Activated naive CD8-positive, alpha-beta T cell treated with anti-CD3 and anti-CD28 coated beads, Interleukin-2, amount 50 U/mL, for 24 hours (primary cell): ENCODE measurements around the gene BFSP2.

Experiments used
- ATAC-seq: fragments of 150-1000 bp; cut with Tn5 transposase; one replicate; pipeline ENCODE4 v1.10.0; 2021
- DNase-seq: peaks from one replicate; pipeline ENCODE4 v3.0.0; 2021
- H3K27ac Mint-ChIP-seq: one replicate; pipeline ENCODE4 v1.8.0; 2021; ENCODE audit warnings: mild to moderate bottlenecking, mixed read lengths
- H3K27me3 Mint-ChIP-seq: one replicate; pipeline ENCODE4 v1.8.0; 2021; ENCODE audit warnings: mixed read lengths
- H3K36me3 Mint-ChIP-seq: one replicate; pipeline ENCODE4 v1.8.0; 2021; ENCODE audit warnings: low read depth, mixed read lengths
- H3K4me1 Mint-ChIP-seq: one replicate; pipeline ENCODE4 v1.8.0; 2021; ENCODE audit warnings: mixed read lengths
- H3K4me3 Mint-ChIP-seq: one replicate; pipeline ENCODE4 v1.8.0; 2021; ENCODE audit warnings: mild to moderate bottlenecking, moderate library complexity, mixed read lengths
- H3K9me3 Mint-ChIP-seq: one replicate; pipeline ENCODE4 v1.8.0; 2021; ENCODE audit warnings: mixed read lengths

The BFSP2 gene

DNA sequence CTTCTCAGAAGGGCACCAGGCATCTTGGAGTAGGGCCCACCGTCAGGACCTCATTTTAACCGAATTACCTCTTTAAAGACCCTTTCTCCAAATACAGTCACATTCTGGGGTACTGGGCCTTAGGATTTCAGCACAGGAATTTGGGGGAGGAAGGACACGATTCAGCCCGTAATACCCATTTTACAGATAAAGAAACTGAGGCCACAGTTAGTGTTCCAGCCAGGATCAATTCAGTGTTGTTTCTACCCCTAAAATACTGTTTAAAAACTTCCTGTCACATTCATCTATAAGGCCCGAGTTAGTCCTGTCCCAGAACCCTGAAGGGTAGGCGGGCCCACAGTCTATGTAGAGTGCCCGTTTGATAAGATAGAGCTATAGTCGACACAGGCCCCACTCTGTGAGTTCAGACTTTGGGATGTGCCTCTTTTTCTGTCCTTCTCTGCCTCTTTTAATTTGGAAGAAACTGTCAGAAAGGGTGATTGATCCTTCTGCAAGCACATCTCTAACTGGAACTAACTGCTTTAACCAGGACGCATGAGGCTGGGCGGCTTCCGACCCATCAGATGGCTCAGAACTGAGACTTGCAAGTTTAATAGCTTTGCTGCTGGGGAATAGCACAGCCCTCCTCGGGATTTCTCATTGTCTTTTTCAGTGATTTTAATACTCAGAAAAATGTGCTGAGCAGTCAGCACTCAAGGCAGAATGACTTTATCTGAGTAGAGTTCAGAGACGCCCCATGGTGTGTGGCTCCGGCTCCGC, 19.5 kb downstream of the BFSP2 start:
- peaks cover 6% of the 10 kb centered on the region for H3K4me1 Mint-ChIP-seq
- no peak overlapping the region for H3K4me3 Mint-ChIP-seq
- no peak overlapping the region for H3K27ac Mint-ChIP-seq

GRCh38 chr3:133424937-133425869, 25.3 kb downstream of the BFSP2 start:
- Mint-ChIP-seq H3K27me3 (no peaks in the 10 kb centered on the region), H3K4me1 (peaks cover 8% of the 10 kb centered on the region), H3K9me3 (no peaks in the 10 kb centered on the region), H3K27ac (no peak overlapping the region), H3K4me3 (no peak overlapping the region), H3K36me3 (no peaks in the 10 kb centered on the region)
- no peak for DNase-seq
- ATAC-seq, result no peak

More for the DNA sequence above, 19.5 kb downstream of the BFSP2 start:
- ATAC-seq, result no peak
- DNase-seq, result no peak
- H3K9me3 Mint-ChIP-seq, result no peaks in the 10 kb centered on the region
- no peaks in the 10 kb centered on the region for H3K27me3 Mint-ChIP-seq
- no peaks in the 10 kb centered on the region for H3K36me3 Mint-ChIP-seq

- Mint-ChIP-seq H3K27ac (peak overlapping the region; percentile 54), H3K4me1 (peaks cover 8% of the 10 kb centered on the region), H3K4me3 (no peak overlapping the region), H3K27me3 (no peaks in the 10 kb centered on the region), H3K36me3 (no peaks in the 10 kb centered on the region), H3K9me3 (no peaks in the 10 kb centered on the region)
- DNase-seq (no peak), ATAC-seq (no peak)
Measured at GRCh38 chr3:133425898-133426297, 26.0 kb downstream of the BFSP2 start.

- H3K9me3 Mint-ChIP-seq, result no peaks in the 10 kb centered on the region
- no peaks in the 10 kb centered on the region for H3K27me3 Mint-ChIP-seq
- no peaks in the 10 kb centered on the region for H3K36me3 Mint-ChIP-seq
- peaks cover 8% of the 10 kb centered on the region for H3K4me1 Mint-ChIP-seq
- DNase-seq, result no peak
- H3K4me3 Mint-ChIP-seq, result no peak overlapping the region
- peak; percentile 45 for ATAC-seq
- H3K27ac Mint-ChIP-seq, result no peak overlapping the region
Measured at GRCh38 chr3:133426721-133427120, 26.9 kb downstream of the BFSP2 start.

DNA sequence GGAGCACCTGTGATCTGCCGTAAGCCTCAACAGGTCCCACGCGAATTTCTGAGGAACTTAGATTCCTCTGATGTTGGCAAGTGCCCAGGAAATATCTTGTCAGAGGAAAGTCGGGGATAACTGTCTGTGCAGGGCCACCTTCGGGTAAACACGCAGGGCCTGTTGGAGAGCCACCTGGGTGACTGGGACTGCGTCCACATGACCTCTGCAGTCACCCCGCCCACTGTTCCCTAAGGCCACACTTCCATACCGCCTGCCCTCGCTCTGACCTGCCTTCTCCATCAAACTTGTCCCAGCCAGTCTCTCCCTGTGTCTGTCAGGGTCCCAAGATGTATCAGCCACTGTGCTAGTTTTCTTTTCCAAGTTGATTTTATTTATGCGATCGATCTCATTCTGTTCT, 28.7 kb downstream of the BFSP2 start:
- no peak overlapping the region for H3K27ac Mint-ChIP-seq
- H3K9me3 Mint-ChIP-seq, result no peaks in the 10 kb centered on the region

GRCh38 chr3:133429063-133429462, 29.2 kb downstream of the BFSP2 start:
- Mint-ChIP-seq H3K4me3 (no peak overlapping the region), H3K36me3 (no peaks in the 10 kb centered on the region), H3K27me3 (no peaks in the 10 kb centered on the region), H3K27ac (no peak overlapping the region), H3K9me3 (no peaks in the 10 kb centered on the region), H3K4me1 (peaks cover 3% of the 10 kb centered on the region)
- DNase-seq (no peak), ATAC-seq (no peak)

More for the DNA sequence above, 28.7 kb downstream of the BFSP2 start:
- Mint-ChIP-seq H3K27me3 (no peaks in the 10 kb centered on the region), H3K4me3 (no peak overlapping the region), H3K4me1 (peaks cover 8% of the 10 kb centered on the region), H3K36me3 (no peaks in the 10 kb centered on the region)
- no peak for ATAC-seq
- no peak for DNase-seq

DNA sequence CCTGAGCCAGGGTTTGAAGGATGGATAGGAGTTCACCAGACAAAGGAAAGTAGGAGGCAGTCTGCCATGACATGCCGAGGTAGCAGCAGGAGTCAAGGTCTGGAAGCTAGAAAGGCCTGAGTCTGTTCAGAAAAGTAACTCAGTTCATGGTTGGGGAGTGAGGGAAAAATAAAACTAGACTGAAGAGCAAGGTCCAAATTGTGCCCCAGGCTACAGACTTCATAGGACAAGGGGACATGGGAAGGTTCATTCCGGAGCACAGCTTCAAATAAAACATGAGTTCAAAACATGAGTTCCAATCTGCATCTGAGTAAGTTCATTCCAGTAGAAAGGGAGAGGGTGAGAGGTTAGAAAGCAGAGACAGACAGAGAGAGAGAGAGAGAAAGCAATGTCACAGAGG, 39.7 kb downstream of the BFSP2 start:
- H3K4me1 Mint-ChIP-seq, result peaks cover 27% of the 10 kb centered on the region
- no peak overlapping the region for H3K4me3 Mint-ChIP-seq

GRCh38 chr3:133440652-133441051, 40.8 kb downstream of the BFSP2 start:
- H3K4me1 Mint-ChIP-seq, result peaks cover 27% of the 10 kb centered on the region
- ATAC-seq (no peak), DNase-seq (no peak)
- H3K4me3 Mint-ChIP-seq, result no peak overlapping the region
- H3K27me3 Mint-ChIP-seq, result no peaks in the 10 kb centered on the region
- peaks cover 5% of the 10 kb centered on the region for H3K36me3 Mint-ChIP-seq
- peaks cover 8% of the 10 kb centered on the region for H3K9me3 Mint-ChIP-seq
- no peak overlapping the region for H3K27ac Mint-ChIP-seq

More for the DNA sequence above, 39.7 kb downstream of the BFSP2 start:
- peaks cover 8% of the 10 kb centered on the region for H3K9me3 Mint-ChIP-seq
- DNase-seq (no peak), ATAC-seq (no peak)
- H3K27ac Mint-ChIP-seq, result no peak overlapping the region
- no peaks in the 10 kb centered on the region for H3K27me3 Mint-ChIP-seq
- peaks cover 5% of the 10 kb centered on the region for H3K36me3 Mint-ChIP-seq

- H3K4me1 Mint-ChIP-seq, result peaks cover 27% of the 10 kb centered on the region
- peaks cover 5% of the 10 kb centered on the region for H3K36me3 Mint-ChIP-seq
- H3K27ac Mint-ChIP-seq, result peak overlapping the region; percentile 77
- DNase-seq, result no peak
- no peaks in the 10 kb centered on the region for H3K27me3 Mint-ChIP-seq
- H3K4me3 Mint-ChIP-seq, result peak overlapping the region; percentile 66
- H3K9me3 Mint-ChIP-seq, result peaks cover 8% of the 10 kb centered on the region
- peak; percentile 64 for ATAC-seq
Measured at GRCh38 chr3:133441867-133442270, 42.0 kb downstream of the BFSP2 start.

GRCh38 chr3:133442518-133442917, 42.7 kb downstream of the BFSP2 start:
- no peak for DNase-seq
- Mint-ChIP-seq H3K27me3 (no peaks in the 10 kb centered on the region), H3K27ac (no peak overlapping the region), H3K36me3 (peaks cover 5% of the 10 kb centered on the region), H3K4me3 (peak overlapping the region; percentile 66), H3K4me1 (peaks cover 27% of the 10 kb centered on the region), H3K9me3 (peaks cover 8% of the 10 kb centered on the region)
- ATAC-seq, result peak; percentile 25

DNA sequence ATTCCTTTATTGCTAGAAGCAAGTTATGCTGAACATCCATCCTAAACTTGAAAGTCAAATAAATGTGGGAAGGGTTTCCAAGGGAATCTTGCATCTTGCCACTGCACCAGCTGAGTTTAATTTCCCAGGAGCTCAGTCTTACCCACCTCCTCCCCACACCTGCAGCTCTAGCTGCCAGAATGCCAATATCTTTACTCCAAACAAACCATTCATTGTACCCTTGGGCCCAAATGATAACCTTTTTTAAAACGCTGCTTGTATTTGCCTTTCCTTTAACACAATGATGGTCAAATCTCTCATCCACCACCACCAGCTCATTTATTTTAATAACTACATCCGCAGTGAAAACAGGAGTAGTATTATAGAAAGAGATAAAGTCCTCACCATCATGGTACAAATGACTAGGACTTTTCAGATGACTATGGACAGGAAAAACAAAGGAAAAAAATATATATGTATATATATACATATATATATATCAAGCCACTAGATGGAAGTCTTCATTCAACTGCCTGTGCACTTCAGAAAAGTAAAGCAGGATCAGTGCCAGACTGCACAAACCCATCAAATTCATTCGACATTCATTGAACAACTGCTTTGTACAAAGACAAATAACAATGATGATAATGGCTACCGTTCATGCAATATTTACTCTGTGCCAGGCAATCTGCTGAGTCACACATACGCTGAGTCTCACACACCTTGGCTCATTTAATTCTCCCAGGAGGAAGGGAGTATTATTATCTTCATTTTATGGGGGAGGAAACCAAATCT, 44.0 kb downstream of the BFSP2 start:
- Mint-ChIP-seq H3K4me1 (peaks cover 36% of the 10 kb centered on the region), H3K36me3 (peaks cover 5% of the 10 kb centered on the region), H3K9me3 (peaks cover 8% of the 10 kb centered on the region), H3K27ac (no peak overlapping the region), H3K27me3 (no peaks in the 10 kb centered on the region), H3K4me3 (no peak overlapping the region)
- ATAC-seq, result peak; percentile 8
- DNase-seq, result no peak

DNA sequence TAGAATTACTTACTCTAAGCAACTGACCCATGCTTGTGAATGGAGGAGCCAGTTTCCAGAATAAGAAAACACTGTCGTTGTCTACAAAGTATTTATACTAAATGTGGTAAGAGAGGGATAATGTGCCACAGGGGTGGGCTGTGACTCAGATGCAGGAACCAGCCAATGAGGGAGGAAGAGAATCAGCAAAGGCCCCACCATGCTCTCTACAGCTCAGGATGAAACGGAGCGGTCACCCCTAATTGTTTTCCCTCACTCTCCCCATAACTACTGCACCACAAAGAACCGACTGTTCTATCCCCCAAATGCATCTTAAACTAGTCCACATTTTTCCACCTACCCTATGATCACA, 44.5 kb downstream of the BFSP2 start:
- H3K4me1 Mint-ChIP-seq, result peaks cover 42% of the 10 kb centered on the region
- no peak overlapping the region for H3K27ac Mint-ChIP-seq
- H3K9me3 Mint-ChIP-seq, result peaks cover 6% of the 10 kb centered on the region
- H3K27me3 Mint-ChIP-seq, result no peaks in the 10 kb centered on the region
- ATAC-seq, result no peak
- H3K4me3 Mint-ChIP-seq, result no peak overlapping the region
- no peak for DNase-seq
- H3K36me3 Mint-ChIP-seq, result peaks cover 5% of the 10 kb centered on the region

GRCh38 chr3:133445108-133445507, 45.3 kb downstream of the BFSP2 start:
- no peak overlapping the region for H3K4me3 Mint-ChIP-seq
- H3K27me3 Mint-ChIP-seq, result no peaks in the 10 kb centered on the region

DNA sequence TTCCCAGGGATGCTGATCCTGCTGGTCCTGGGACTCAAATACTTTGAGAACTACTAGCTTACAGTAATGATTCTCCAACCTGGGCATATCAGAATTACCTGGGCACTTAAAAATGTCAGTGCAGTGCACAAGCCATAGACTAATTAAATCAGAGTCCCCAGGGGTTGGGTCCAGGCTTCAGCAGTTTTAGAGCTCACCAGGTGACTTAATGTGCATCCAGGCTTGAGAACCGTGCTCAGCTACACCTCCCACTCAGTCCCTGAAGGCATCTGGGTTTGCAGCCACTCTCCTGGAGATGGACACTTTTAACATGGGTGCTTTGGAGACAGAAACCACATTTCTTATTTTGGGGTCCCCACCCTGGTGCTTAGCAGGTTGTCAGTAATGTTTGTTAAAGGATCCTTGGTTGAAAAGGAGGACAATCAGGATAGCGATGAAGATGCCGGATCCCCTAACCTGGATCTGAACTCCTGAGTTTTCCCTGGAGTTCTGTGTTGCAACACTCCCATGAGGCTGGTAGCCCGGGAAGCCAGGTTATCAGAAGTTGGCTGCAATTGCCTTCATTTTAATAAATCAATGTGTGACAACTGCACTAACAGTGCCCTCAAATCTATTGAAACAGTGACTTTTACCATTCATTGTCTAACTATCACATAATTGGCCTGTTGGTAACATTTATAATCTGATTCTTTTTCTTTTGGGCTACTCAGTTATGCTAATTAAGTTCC, 48.1 kb downstream of the BFSP2 start:
- Mint-ChIP-seq H3K9me3 (no peaks in the 10 kb centered on the region), H3K4me3 (no peak overlapping the region), H3K27me3 (no peaks in the 10 kb centered on the region), H3K4me1 (peaks cover 30% of the 10 kb centered on the region), H3K27ac (peak overlapping the region; percentile 1), H3K36me3 (no peaks in the 10 kb centered on the region)
- ATAC-seq (no peak), DNase-seq (no peak)

More at GRCh38 chr3:133445108-133445507, 45.3 kb downstream of the BFSP2 start:
- no peaks in the 10 kb centered on the region for H3K36me3 Mint-ChIP-seq
- H3K9me3 Mint-ChIP-seq, result no peaks in the 10 kb centered on the region
- no peak overlapping the region for H3K27ac Mint-ChIP-seq
- H3K4me1 Mint-ChIP-seq, result peaks cover 45% of the 10 kb centered on the region
- ATAC-seq (no peak), DNase-seq (no peak)
